Measurements from ENCODE around the gene IQGAP2.
A peak's percentile ranks its signal among the peaks of the same experiment; 100 is the strongest.

Gene IQGAP2

DNA sequence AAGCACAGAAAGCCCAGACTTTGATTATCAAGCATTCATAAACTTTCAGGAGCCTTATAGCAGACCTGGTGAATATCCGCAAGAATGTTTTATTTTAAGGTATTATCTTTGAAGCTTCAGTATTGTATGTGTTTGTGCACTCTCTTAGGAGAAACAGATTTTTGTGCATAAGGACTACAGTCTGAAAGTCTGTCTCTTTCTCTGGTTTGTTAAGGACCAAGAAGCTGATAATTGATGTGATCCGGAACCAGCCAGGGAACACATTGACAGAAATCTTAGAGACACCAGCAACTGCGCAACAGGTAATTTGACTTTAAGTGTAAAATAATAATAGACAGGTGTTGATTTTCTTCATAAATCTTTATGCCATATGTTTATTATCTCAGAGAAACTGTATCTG is 290.1 kb downstream of the IQGAP2 start:
- no peak for DNase-seq

DNA sequence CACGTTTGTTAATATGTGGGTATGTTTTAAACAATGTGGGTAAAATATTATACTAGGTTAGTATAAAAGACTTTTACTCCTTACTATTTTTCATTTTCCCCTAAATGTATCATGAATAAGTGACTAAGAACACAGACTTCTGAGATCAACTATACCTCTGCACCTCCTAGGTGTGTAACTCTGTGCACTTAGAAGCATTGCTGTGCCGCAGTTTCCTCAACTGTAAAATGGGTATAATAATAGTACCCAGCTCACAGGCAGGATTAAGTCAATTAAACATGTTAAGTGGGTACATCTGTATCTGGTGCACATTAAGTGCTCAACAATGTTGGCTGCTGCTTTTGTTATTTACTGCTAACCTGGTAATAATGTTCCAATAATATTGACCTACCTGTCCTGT is 291.2 kb downstream of the IQGAP2 start:
- DNase-seq: no peak

DNA sequence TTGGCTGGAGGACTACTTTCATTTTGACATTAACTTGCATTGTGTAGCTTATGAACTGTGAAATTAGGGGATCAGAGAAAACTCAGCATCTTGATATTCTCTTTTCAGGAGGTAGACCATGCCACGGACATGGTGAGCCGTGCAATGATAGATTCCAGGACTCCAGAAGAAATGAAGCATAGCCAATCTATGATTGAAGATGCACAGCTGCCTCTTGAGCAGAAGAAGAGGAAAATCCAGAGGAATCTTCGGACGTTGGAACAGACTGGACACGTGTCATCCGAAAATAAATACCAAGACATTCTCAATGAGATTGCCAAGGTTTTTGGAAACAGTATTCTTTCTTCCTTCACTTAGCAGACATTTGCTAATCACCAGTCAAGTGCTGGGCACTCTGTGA is 292.3 kb downstream of the IQGAP2 start:
- DNase-seq: no peak

DNA sequence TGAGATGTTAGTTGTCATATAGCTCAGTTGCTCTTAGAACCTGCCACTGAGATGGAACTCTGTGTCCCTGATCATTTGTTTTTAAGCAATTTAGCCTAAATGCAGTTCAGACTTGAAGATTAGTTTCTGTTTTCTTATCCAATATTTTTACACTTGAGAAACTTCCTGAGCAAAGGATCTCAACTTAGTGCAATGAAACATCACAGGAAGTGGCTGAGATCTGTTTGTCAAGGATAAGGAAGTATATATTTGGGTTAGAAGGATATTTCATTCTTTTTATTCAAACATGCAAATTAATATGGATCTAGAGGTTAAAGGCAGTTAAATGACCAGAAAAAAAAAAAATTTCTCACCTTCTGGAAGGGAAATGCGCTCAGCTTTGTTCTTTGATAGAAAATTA is 293.2 kb downstream of the IQGAP2 start:
- DNase-seq: no peak

DNA sequence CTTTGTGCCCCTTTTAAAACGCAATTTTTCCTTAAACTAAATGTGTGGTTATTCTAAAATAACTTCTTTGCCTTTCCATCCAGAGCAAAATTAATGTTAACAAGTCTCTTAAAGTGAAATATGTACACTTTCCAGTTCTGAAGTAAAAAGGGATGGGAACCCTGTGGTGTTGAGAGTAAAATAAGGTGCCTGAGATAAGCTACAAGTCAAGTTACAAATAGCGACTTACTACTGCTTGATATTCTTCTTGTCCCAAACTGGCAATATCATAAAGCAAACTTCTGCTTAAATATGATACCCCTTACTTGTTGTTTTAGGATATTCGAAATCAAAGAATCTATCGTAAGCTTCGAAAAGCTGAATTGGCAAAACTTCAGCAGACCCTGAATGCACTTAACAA is 294.6 kb downstream of the IQGAP2 start:
- no peak for DNase-seq

DNA sequence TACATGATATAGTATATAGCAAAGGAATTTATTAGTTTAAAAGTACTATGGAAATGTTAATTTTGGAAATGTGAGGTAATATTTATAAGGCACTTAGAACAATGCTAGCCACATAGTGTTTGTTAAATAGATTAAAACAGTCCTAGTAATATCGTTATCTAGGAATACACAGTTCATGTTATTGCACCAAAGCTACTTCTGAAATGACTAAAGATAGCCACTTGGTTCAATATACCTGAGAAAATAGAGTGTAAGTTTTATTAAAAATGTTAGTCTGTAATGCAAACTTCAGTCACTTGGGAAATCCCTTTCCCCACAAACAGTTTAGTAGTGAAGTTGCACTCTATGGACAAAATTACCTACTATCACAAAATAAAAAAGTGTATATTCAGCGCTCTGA is 297.5 kb downstream of the IQGAP2 start:
- DNase-seq: no peak

DNA sequence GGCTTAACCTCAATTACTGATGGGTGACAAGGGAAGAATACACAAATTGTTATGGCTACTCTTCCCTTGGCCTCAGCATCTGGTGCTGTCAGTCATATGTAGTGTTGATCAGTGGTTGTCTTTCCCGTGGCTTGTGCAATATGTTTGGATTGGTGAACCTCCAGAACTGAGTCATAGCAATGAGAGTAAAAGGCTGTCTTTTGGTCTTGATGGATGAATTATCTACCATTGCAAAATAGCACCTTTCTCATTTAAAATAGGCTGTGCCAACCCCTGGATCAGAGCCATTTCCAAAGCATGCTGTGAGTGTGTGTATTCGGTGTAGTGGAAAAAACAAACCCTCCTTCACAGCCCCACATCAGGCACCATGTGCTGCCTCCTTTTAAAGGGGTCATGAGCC is 298.2 kb downstream of the IQGAP2 start:
- peak; percentile 89 for DNase-seq

DNA sequence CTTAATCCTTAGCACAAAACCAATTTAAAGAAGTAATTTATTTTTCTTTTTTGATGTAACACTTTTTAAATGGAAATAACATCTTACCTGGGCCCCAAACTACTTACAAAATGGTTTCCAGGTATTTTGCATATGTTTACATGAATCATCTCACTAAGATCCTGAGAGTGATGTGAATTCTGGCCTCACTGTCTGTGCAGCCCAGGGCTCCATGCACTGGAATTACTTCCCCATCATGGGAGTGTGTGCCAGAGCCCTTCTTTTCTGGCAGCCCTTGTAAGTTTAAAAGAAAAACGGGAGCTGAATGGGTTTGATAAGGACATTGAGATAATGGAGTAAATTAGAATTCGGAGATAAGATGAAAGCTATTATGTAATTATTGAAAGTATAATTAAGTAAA is 300.6 kb downstream of the IQGAP2 start:
- no peak for DNase-seq

DNA sequence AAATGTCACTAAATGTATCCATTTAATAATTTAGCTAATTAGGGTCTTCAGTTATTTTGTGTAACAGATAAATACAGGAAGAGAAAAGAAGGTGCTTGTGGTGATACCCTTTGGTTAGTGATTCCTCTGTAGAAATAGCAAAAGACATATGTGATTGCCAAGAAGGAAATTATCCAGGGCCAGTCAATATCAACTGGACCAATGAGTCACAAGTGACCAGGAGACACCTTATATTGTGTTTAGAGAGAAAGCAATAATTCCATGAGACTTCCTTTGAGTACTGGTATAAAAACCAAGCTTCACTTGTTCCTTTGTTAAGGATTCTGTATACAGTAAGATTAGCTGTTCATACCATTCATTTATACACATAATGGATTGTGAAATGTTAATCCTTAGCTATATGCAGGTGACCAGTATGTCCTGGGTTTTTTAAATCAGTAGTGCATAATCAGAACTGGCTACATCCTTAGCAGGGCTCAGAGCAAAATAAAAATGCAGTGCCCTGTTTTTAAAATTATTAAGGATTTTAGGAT is 301.1 kb downstream of the IQGAP2 start:
- no peak for DNase-seq

DNA sequence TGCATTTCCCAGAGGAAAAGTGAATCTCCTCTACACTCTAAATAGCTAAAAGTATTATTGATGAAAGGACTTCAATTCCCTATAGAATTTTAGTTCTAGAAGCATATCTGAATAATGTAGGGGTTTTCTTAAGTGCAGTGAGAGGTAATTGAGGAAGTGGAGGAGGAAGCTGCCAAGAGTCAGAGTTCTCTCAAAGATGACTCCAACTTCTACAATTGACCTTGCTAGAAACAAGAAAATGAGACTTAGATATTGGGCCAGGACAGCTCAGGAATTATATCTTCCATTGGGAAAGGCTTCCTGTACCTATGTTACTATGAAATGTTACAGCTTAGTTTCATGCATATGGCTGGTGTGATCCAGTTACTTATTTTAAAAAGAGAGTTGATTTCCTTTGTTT is 302.5 kb downstream of the IQGAP2 start:
- DNase-seq: no peak

DNA sequence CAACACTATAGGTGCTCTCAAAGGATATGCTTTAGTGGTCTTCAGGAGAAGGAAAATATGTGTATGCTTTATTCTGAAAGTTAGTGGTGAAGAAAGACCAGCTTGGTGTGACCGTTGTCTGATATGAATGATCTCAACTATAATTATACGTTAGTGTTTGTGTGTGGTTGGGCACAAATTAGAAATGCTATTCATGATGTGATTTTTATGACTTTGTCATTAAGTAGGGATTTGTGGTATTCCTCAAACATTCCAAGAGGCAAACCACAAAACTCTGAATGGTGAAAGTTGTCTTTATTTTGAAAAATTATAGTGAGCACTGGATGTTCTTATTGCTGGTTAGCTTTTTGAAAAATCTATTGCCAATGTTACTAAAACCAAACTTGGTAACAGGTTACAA is 306.7 kb downstream of the IQGAP2 start:
- peak; percentile 72 for DNase-seq

DNA sequence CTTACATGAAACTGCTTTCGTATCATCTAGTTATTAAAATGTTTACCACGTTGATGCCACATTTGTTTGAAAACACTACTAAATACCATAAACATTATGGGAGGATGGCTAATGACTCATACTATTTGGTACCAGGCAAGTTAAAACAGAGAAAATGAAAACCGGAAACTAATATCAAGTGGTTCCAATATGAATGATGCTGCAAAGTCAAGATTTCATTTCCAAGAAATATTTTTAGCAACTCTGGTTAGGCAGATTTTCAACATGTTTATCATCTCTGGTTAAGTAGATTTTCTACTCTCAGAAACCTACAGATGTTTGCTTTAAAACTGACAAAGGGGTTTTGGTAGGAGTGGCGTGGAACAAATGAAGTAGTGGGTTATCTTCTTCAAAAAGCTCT is 307.9 kb downstream of the IQGAP2 start:
- peak; percentile 55 for DNase-seq

DNA sequence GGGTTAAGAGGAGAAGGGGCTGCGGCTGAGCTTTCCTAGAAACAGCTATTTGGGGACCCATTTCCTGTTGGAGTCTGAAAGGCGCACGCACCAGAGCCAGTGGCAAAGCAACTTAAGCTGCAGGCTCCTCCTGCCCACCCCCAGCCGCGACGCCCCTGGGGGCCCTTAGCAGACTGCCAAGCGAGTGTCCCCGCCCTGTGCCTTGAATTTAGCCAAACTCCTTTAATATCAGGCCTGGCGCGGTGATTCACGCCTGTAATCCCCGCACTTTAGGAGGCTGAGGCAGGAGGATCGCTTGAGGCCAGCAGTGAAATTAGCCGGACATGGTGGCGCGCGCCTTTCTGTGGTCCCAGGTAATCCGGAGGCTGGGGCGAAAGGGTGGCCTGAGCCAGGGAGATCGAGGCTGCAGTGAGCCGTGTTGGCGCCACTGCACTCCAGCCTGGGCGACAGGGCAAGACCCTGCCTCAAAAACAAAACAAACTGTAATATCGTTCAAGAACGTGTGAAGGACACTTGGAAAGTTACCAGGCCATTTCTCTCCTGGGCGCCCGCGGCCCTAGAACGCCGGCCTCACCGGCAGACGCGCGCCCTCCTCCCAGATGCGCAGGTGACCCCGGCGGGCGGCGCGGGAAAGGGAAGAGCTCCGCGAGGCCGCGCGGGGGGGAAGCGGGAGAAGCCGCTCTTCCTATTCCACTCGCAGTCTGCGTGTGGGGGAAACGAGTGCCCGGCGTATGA is 311.8 kb downstream of the IQGAP2 start:
- DNase-seq: no peak

DNA sequence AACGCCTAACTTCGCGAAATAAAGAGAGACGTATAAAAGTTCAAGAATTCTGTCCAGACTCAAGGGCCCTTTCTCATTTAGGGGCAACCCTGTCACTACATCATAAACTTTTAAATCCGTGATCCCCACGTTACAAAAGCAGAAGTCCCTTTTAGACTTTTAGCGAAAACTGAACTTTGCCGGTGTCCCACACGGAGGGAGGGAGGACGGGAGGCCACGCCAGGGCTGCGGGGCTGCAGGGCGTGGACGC is 312.3 kb downstream of the IQGAP2 start:
- DNase-seq: no peak

DNA sequence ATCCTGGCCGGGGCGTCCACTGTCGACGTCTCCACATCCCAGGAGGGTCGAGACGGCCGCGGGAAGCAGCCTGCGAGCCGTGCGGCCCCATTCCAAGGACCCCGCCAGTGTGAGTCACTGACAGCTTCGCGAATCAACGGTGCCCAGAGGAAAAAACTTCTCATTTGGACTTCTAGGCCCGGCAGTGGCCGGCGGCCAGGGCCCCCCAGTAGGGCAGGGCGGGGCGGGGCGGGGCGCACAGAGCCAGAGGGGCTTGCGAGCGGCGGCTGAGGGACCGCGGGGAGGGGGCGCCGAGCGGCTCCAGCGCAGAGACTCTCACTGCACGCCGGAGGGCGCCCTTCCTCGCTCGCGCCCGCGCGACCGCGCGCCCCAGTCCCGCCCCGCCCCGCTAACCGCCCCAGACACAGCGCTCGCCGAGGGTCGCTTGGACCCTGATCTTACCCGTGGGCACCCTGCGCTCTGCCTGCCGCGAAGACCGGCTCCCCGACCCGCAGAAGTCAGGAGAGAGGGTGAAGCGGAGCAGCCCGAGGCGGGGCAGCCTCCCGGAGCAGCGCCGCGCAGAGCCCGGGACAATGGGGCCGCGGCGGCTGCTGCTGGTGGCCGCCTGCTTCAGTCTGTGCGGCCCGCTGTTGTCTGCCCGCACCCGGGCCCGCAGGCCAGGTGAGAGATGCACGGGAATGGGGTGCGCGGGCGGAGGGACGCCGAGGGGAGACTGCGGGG is 312.8 kb downstream of the IQGAP2 start, which contains the start of gene F2R:
F2R (plus strand) TSS at position 391 of the 720 bp plus-strand sequence; CDS start at position 573, 182 bp downstream.
- peak; percentile 58 for DNase-seq

DNA sequence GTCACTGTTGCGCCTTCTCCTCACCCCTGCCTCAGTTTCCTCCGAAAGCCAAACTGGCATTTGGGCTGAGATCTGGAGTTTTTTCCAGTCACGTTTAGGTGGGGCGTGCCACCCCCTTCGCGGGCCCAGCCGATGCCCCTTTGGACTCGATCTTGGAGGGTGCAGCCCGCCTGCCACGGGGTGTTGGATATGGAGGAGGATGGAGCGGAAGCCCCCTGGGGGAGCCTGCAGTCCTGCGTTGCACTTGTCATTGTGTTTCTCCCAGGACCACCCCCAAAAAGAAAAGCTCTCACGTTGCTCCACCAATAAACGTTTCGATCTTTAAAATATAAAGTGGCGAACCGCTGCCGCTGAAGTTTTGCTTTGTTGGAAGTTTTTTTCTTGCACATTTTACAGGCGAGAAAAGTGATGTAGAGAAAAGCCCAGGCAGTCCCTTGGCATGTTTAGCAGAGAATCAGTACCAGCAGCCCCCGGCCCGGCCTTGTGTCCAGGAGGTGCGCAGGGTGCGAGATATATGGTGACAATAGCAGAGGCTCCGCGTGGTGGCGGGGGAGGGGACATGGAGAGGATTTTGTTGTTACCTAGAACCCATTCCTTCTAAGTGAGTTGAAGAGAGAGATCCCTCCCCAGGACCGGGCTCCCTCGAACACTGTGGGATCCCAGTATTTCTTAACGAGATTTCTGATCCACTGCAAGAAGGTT is 313.5 kb downstream of the IQGAP2 start:
- no peak for DNase-seq

DNA sequence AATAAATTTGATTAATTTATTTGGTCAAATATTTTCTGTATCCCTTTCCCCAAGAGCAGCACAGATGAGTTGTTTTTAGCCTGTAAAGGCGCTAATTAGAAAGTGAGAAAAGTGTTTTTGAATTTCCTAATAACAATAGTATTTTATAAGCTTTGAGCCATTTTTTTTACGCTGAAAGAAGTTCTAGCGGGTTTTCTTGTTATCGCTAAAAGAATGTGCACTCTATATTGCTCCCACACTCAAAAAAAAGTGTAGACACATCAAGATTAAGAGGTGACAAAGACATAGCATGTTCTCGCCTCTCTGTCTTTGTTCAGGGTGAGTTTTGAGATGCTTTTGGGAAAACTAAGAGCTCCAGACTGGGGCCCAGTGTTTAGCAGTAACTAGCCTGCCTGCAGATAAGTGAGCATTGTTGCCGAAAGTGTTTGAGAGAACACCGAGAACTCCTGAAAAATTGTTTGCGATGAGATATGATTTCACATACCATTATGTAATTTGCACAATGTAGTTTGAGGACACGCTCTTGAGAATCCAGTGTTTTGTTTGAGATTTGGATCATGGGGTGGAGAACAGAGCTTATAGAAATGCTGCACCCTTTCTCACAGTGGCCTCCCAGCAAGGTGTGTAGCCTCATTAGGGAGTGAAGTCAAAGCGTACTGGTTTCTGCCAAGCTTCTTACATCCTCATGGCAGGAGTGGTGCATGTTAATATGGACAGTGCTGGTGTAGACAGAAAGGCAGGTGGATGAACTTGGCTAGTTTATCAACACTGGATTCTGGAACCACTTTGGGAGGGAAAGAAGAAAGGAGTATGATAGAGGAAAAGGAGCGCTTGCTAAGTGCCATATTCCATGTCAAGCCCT is 314.4 kb downstream of the IQGAP2 start:
- DNase-seq: no peak

DNA sequence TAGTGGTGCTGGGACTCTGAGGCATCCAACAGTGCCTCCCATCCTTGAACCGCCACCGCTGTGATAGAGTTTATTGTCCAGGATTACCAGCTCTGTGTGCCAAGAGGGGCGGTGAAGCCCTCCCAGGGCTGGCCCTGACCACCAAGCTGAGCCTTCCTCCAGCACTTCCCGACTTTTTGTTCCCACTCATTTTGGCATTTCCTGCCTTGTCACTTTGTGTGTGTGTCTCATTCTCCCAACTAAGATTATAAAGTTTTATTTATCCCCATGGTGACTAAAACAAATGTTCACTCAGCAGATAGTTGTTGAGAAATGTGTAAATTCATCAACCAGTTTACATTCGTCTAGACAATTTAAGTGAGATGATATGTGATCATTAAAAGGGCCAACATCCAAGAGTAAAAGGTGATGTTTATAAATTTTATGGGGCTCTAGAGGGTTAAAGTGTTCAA is 315.3 kb downstream of the IQGAP2 start:
- no peak for DNase-seq

DNA sequence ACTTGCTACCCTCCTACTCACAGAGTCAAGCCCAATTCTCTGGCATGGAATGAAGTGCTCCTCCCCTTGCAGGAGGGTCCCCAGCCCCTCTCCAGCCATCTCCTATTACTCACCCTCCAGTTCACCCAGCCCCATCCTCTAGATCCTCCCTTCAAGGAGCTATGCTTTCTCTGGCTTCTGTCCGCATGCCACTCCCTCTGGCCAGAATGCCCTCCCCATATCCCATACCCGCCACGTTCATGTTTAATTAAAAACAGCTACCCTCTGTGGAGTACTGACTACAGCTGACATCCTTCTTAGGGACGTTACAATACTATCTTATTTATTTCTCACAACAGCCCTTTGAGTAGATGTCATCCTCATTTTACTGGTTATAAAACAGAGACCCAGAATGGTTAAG is 315.8 kb downstream of the IQGAP2 start:
- no peak for DNase-seq

DNA sequence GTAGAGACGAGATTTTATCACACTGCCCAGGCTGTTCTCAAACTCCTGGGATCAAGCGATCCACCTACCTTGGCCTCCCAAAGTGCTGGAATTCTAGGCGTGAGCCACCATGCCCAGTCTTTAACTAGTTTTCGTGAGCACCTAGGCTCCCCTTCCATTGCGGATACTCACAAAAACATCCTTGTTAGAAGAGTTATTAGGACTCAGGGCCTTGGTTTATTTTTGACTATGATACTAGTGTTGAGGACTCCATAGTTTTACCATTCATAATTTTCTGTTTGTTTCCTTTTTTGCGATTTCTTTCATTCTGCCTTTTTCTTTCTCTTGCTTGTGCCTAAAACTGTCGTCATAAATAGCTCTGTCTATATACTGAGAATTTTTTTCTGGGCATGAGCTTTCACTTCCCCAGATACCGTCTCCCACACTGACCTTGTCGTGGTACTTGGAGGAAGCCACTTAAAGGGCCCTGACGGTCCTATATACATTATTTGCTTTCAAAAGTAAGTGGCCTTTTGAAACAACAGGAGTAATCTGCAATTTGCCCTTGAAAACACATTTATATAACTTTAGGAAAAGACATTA is 318.0 kb downstream of the IQGAP2 start:
- no peak for DNase-seq

DNA sequence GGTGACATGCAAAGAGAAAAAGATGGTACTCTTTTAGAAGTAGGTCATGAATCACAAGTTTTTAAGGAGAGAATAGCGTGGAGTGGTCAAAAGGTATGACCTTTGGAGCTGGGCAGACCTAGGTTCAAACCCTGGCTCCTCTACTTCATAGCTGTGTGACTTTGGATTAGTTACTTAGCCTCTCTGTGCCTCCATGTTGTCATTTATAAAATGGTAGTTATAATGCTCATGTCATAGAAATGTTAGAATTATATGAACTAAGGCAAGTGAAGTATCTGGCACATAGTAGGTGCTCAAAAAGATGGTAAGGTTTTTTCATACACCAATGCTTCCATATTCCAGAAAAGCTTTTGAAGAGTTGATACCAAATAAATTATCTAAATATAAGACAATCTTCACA is 320.2 kb downstream of the IQGAP2 start:
- DNase-seq: no peak

DNA sequence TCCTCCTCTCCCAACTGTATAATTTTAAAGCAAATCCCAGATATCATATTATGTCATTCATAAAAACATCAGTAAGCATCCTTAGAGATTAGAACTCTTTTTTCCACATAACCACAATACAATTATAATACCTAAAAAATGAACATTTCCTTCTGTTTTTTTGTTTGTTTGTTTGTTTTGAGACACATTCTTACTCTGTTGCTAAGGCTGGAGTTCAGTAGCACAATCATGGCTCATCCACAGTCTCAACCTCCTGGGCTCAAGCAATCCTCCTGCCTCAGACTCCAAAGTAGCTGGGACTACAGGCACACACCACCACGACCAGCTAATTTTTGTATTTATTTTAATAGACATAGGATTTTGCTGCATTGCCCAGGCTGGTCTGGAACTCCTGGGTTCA is 320.8 kb downstream of the IQGAP2 start:
- no peak for DNase-seq

DNA sequence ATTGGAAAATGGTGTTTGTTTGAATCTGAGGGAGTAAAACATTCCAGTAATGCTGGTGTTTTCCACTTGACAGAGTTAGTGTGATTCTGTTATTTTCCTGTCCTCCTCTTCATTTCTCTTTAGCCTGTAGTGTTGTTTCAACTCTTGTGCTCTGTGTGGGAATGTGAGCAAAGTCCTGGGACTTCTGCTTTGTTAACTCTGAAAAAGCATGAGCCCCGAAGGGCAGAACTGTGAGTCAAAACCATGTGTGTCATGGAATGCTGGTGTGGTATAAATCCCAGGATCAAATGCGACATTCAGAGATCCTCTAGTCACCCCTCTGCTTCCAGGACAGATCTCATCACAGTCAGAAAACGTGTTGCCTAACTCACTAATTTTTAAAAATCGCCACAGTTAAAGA is 321.8 kb downstream of the IQGAP2 start:
- DNase-seq: peak; percentile 61

Data from HCEC 1CT (cell line).